HUES6 (cell line): ENCODE measurements around the gene ZNF678.
"Not testable (repeated sequence)": the region's sequence is repeated elsewhere in the genome, so short reads cannot be mapped to it uniquely, and the experiment has no call there.

Experiments used
- H3K27ac ChIP-seq: 2 replicates; pipeline ENCODE4 v1.7.0; 2013; ENCODE audit warnings: low read depth, mild to moderate bottlenecking, low read length, inconsistent platforms
- H3K27me3 ChIP-seq: 2 replicates; pipeline ENCODE4 v1.6.1; 2013; ENCODE audit warnings: low read length; ENCODE audit not compliant: control insufficient read depth, insufficient read depth
- H3K36me3 ChIP-seq: 2 replicates; pipeline ENCODE4 v1.6.1; 2013; ENCODE audit warnings: low read length; ENCODE audit not compliant: control insufficient read depth, insufficient read depth
- H3K4me1 ChIP-seq: 2 replicates; pipeline ENCODE4 v1.6.1; 2013; ENCODE audit warnings: low read length; ENCODE audit not compliant: control insufficient read depth, insufficient read depth
- H3K4me3 ChIP-seq: 2 replicates; pipeline ENCODE4 v1.5.1; 2013; ENCODE audit warnings: low read depth, low read length
- H3K9ac ChIP-seq: one replicate; pipeline ENCODE4 v1.6.1; 2013; ENCODE audit warnings: mild to moderate bottlenecking, low read length
- H3K9me3 ChIP-seq: 2 replicates; pipeline ENCODE4 v1.6.1; 2013; ENCODE audit warnings: low read depth, low read length; ENCODE audit not compliant: control insufficient read depth, insufficient read depth

ZNF678 gene

GRCh38 chr1:227661495-227661894 is 98.1 kb downstream of the ZNF678 start:
- no peak overlapping the region for H3K27ac ChIP-seq
- H3K9me3 ChIP-seq: peaks cover 89% of the 10 kb centered on the region
- H3K4me1 ChIP-seq: no peaks in the 10 kb centered on the region
- H3K27me3 ChIP-seq: no peaks in the 10 kb centered on the region
- peaks cover 10% of the 10 kb centered on the region for H3K36me3 ChIP-seq
- H3K4me3 ChIP-seq: no peak overlapping the region; the same call in 1 of the 2 replicates
- no peak overlapping the region for H3K9ac ChIP-seq

- H3K27ac ChIP-seq: no peak overlapping the region
- H3K27me3 ChIP-seq: no peaks in the 10 kb centered on the region
- H3K4me3 ChIP-seq: no peak overlapping the region
- no peak overlapping the region for H3K9ac ChIP-seq
- H3K9me3 ChIP-seq: peaks cover 90% of the 10 kb centered on the region
- peaks cover 7% of the 10 kb centered on the region for H3K36me3 ChIP-seq
- H3K4me1 ChIP-seq: no peaks in the 10 kb centered on the region
Measured at GRCh38 chr1:227662933-227663332, 99.6 kb downstream of the ZNF678 start.

- H3K4me1 ChIP-seq: no peaks in the 10 kb centered on the region
- H3K9me3 ChIP-seq: peaks cover 86% of the 10 kb centered on the region
- no peaks in the 10 kb centered on the region for H3K27me3 ChIP-seq
- no peak overlapping the region for H3K27ac ChIP-seq
- no peak overlapping the region for H3K4me3 ChIP-seq
- no peaks in the 10 kb centered on the region for H3K36me3 ChIP-seq
- H3K9ac ChIP-seq: no peak overlapping the region
Measured at GRCh38 chr1:227666286-227666685, 102.9 kb downstream of the ZNF678 start.

GRCh38 chr1:227673441-227673840 is 110.1 kb downstream of the ZNF678 start:
- Histone ChIP-seq H3K4me3 (no peak overlapping the region), H3K36me3 (no peaks in the 10 kb centered on the region), H3K9me3 (peaks cover 59% of the 10 kb centered on the region), H3K27me3 (no peaks in the 10 kb centered on the region), H3K9ac (no peak overlapping the region), H3K27ac (no peak overlapping the region), H3K4me1 (no peaks in the 10 kb centered on the region)

GRCh38 chr1:227685807-227686206 is 122.5 kb downstream of the ZNF678 start:
- Histone ChIP-seq H3K9ac (no peak overlapping the region), H3K27me3 (no peaks in the 10 kb centered on the region), H3K36me3 (no peaks in the 10 kb centered on the region), H3K4me1 (no peaks in the 10 kb centered on the region), H3K9me3 (peaks cover 20% of the 10 kb centered on the region), H3K4me3 (no peak overlapping the region), H3K27ac (no peak overlapping the region)

GRCh38 chr1:227697321-227697864 is 134.0 kb downstream of the ZNF678 start:
- no peak overlapping the region for H3K27ac ChIP-seq
- peaks cover 42% of the 10 kb centered on the region for H3K9me3 ChIP-seq

GRCh38 chr1:227701631-227702030 is 138.3 kb downstream of the ZNF678 start:
- not testable (repeated sequence) for H3K36me3 ChIP-seq, H3K27ac ChIP-seq, H3K4me3 ChIP-seq, H3K9ac ChIP-seq, H3K4me1 ChIP-seq, H3K27me3 ChIP-seq
- peaks cover 37% of the 10 kb centered on the region for H3K9me3 ChIP-seq

More at GRCh38 chr1:227697321-227697864, 134.0 kb downstream of the ZNF678 start:
- no peak overlapping the region for H3K4me3 ChIP-seq
- H3K27me3 ChIP-seq: no peaks in the 10 kb centered on the region
- no peak overlapping the region for H3K9ac ChIP-seq
- H3K36me3 ChIP-seq: no peaks in the 10 kb centered on the region
- no peaks in the 10 kb centered on the region for H3K4me1 ChIP-seq

- no peaks in the 10 kb centered on the region for H3K36me3 ChIP-seq
- H3K9me3 ChIP-seq: peaks cover 35% of the 10 kb centered on the region
- H3K9ac ChIP-seq: no peak overlapping the region
- H3K4me1 ChIP-seq: no peaks in the 10 kb centered on the region
- H3K27ac ChIP-seq: no peak overlapping the region
- H3K27me3 ChIP-seq: no peaks in the 10 kb centered on the region
- no peak overlapping the region for H3K4me3 ChIP-seq
Measured at GRCh38 chr1:227707846-227708245, 144.5 kb downstream of the ZNF678 start.

- Histone ChIP-seq H3K36me3 (no peaks in the 10 kb centered on the region), H3K4me3 (no peak overlapping the region), H3K9ac (no peak overlapping the region), H3K9me3 (peaks cover 40% of the 10 kb centered on the region), H3K4me1 (no peaks in the 10 kb centered on the region), H3K27ac (no peak overlapping the region), H3K27me3 (no peaks in the 10 kb centered on the region)
Measured at GRCh38 chr1:227709451-227709850, 146.1 kb downstream of the ZNF678 start.

GRCh38 chr1:227710474-227710873 is 147.1 kb downstream of the ZNF678 start:
- peaks cover 44% of the 10 kb centered on the region for H3K9me3 ChIP-seq
- not testable (repeated sequence) for H3K36me3 ChIP-seq, H3K27ac ChIP-seq, H3K9ac ChIP-seq, H3K27me3 ChIP-seq, H3K4me3 ChIP-seq, H3K4me1 ChIP-seq

GRCh38 chr1:227712648-227713047 is 149.3 kb downstream of the ZNF678 start:
- no peaks in the 10 kb centered on the region for H3K27me3 ChIP-seq
- H3K4me1 ChIP-seq: no peaks in the 10 kb centered on the region
- H3K36me3 ChIP-seq: no peaks in the 10 kb centered on the region
- H3K9me3 ChIP-seq: peaks cover 40% of the 10 kb centered on the region
- H3K9ac ChIP-seq: no peak overlapping the region
- no peak overlapping the region for H3K4me3 ChIP-seq
- no peak overlapping the region for H3K27ac ChIP-seq

GRCh38 chr1:227718932-227719331 is 155.6 kb downstream of the ZNF678 start:
- no peak overlapping the region for H3K9ac ChIP-seq
- no peaks in the 10 kb centered on the region for H3K27me3 ChIP-seq
- peaks cover 61% of the 10 kb centered on the region for H3K9me3 ChIP-seq
- H3K4me1 ChIP-seq: no peaks in the 10 kb centered on the region
- H3K4me3 ChIP-seq: no peak overlapping the region
- no peak overlapping the region for H3K27ac ChIP-seq
- H3K36me3 ChIP-seq: no peaks in the 10 kb centered on the region
